GM23338 (cell line): ENCODE data around the gene MYL4.
"Not testable (repeated sequence)": the region's sequence is repeated elsewhere in the genome, so short reads cannot be mapped to it uniquely, and the experiment has no call there.

Experiments
- CTCF ChIP-seq, 2 experiments: fragments of 200-600 bp in 1 of 2; sonication (generic) in 1 of 2; conservative IDR thresholded peaks; 2 replicates each; pipeline versions ENCODE4 v1.5.1 to v1.6.1; 2016 to 2017; ENCODE audit warnings: antibody characterized with exemption in 2 of 2, low read depth in 2 of 2, mild to moderate bottlenecking in 2 of 2, moderate library complexity in 1 of 2
- EZH2 ChIP-seq: fragments of 200-600 bp; sonication (generic); IDR thresholded peaks from one replicate; pipeline ENCODE4 v1.8.0; 2017; ENCODE audit warnings: antibody characterized with exemption, mild to moderate bottlenecking, low read depth; ENCODE audit not compliant: unreplicated experiment
- JUNB ChIP-seq: IDR thresholded peaks from one replicate; pipeline ENCODE4 v1.6.1; 2016; ENCODE audit warnings: antibody characterized with exemption; ENCODE audit not compliant: unreplicated experiment
- NANOG ChIP-seq: IDR thresholded peaks from 2 replicates; pipeline ENCODE4 v1.6.1; 2016; ENCODE audit warnings: antibody characterized with exemption, borderline replicate concordance
- POLR2AphosphoS5 ChIP-seq: IDR thresholded peaks from 2 replicates; pipeline ENCODE4 v1.6.1; 2016; ENCODE audit warnings: antibody characterized with exemption, low read depth
- REST ChIP-seq: IDR thresholded peaks from one replicate; pipeline ENCODE4 v1.6.1; 2018; ENCODE audit warnings: antibody characterized with exemption; ENCODE audit not compliant: unreplicated experiment
- ZNF331 ChIP-seq: fragments of 250-450 bp; sonication (Bioruptor Pico); IDR thresholded peaks from 2 replicates; pipeline ENCODE4 v1.5.0; 2020; ENCODE audit warnings: low read depth, mild to moderate bottlenecking, moderate library complexity

GRCh38 chr17:47224077-47224476 lies 14.9 kb downstream of the MYL4 start:
- TF ChIP-seq CTCF (conservative IDR thresholded peaks at IDR 0.05; ENCODE audit: low read depth in 2 of 2); REST; NANOG; POLR2AphosphoS5; EZH2; ZNF331 (CRISPR knock-in tag); JUNB: not testable (repeated sequence)
